MM.1S (cell line): Measurements from ENCODE around the gene ELN.

Experiments
- DNase-seq: peaks from one replicate; pipeline ENCODE4 v3.0.0-alpha.2; 2015
- H2AFZ ChIP-seq: fragments of 300-600 bp; sonication (generic); 2 replicates; pipeline ENCODE4 v1.6.0; 2016; ENCODE audit warnings: antibody characterized with exemption, low read length
- H3F3A ChIP-seq: fragments of 300-600 bp; sonication (generic); 2 replicates; pipeline ENCODE4 v1.6.1; 2016; ENCODE audit warnings: mild to moderate bottlenecking, antibody characterized with exemption, low read length, moderate library complexity, mixed read lengths; ENCODE audit not compliant: insufficient read depth
- H3K27ac ChIP-seq: fragments of 300-600 bp; sonication (generic); 2 replicates; pipeline ENCODE4 v1.5.1; 2016; ENCODE audit warnings: mild to moderate bottlenecking, low read length
- H3K27me3 ChIP-seq: fragments of 300-600 bp; sonication (generic); replicated peaks from 2 replicates; pipeline ENCODE4 v1.6.0; 2016; ENCODE audit warnings: low read length; ENCODE audit not compliant: insufficient read depth
- H3K36me3 ChIP-seq: fragments of 300-600 bp; sonication (generic); replicated peaks from 2 replicates; pipeline ENCODE4 v1.6.1; 2016; ENCODE audit warnings: mild to moderate bottlenecking, low read length, mixed read lengths; ENCODE audit not compliant: insufficient read depth
- H3K4me1 ChIP-seq: fragments of 300-600 bp; sonication (generic); 2 replicates; pipeline ENCODE4 v1.6.1; 2016; ENCODE audit warnings: low read length, mixed read lengths
- H3K4me2 ChIP-seq: fragments of 300-600 bp; sonication (generic); 2 replicates; pipeline ENCODE4 v1.6.0; 2016; ENCODE audit warnings: low read depth, low read length
- H3K4me3 ChIP-seq: fragments of 300-600 bp; sonication (generic); 2 replicates; pipeline ENCODE4 v1.5.1; 2016; ENCODE audit warnings: low read length, mixed read lengths
- H3K79me2 ChIP-seq: fragments of 300-600 bp; sonication (generic); 2 replicates; pipeline ENCODE4 v1.6.1; 2016; ENCODE audit warnings: mixed run types, low read length, mixed read lengths
- H3K9ac ChIP-seq: fragments of 300-600 bp; sonication (generic); 2 replicates; pipeline ENCODE4 v1.6.1; 2016; ENCODE audit warnings: low read length, mixed read lengths
- H3K9me2 ChIP-seq: fragments of 300-600 bp; sonication (generic); replicated peaks from 2 replicates; pipeline ENCODE4 v1.6.1; 2016; ENCODE audit warnings: mild to moderate bottlenecking, low read length, mixed read lengths; ENCODE audit not compliant: insufficient read depth
- H3K9me3 ChIP-seq: fragments of 300-600 bp; sonication (generic); replicated peaks from 2 replicates; pipeline ENCODE4 v1.6.1; 2016; ENCODE audit warnings: mild to moderate bottlenecking, low read length, mixed read lengths; ENCODE audit not compliant: insufficient read depth
- H4K20me1 ChIP-seq: fragments of 300-600 bp; sonication (generic); 2 replicates; pipeline ENCODE4 v1.6.1; 2016; ENCODE audit warnings: mild to moderate bottlenecking, low read length, moderate library complexity, mixed read lengths; ENCODE audit not compliant: insufficient read depth
- CTCF ChIP-seq: fragments of 300-600 bp; sonication (generic); IDR thresholded peaks from 2 replicates; pipeline ENCODE4 v1.5.1; 2016; ENCODE audit warnings: antibody characterized with exemption, low read length, mixed read lengths
- EZH2 ChIP-seq: fragments of 300-600 bp; sonication (generic); optimal IDR thresholded peaks from 2 replicates; pipeline ENCODE3; 2017; ENCODE audit warnings: low read depth, mild to moderate bottlenecking, antibody characterized with exemption, low read length, mixed read lengths
- EZH2phosphoT487 ChIP-seq: fragments of 300-600 bp; sonication (generic); IDR thresholded peaks from 2 replicates; pipeline ENCODE4 v1.6.1; 2018; ENCODE audit warnings: antibody characterized with exemption, low read length

ELN gene

GRCh38 chr7:74025730-74026129 lies 2.2 kb upstream of the ELN start:
- H3K4me1 ChIP-seq: no peaks in the 10 kb centered on the region
- no peak overlapping the region for H3K4me2 ChIP-seq
- no peak overlapping the region for H3K9ac ChIP-seq
- H3K4me3 ChIP-seq: no peak overlapping the region
- no peaks in the 10 kb centered on the region for H3K79me2 ChIP-seq
- no peak overlapping the region for H3K27ac ChIP-seq
- no peak overlapping the region for H2AFZ ChIP-seq
- no peaks in the 10 kb centered on the region for H4K20me1 ChIP-seq
- H3F3A ChIP-seq: no peaks in the 10 kb centered on the region
- H3K36me3 ChIP-seq: no peaks in the 10 kb centered on the region
- no peak for TF ChIP-seq EZH2phosphoT487
- no peak for TF ChIP-seq CTCF
- TF ChIP-seq EZH2: no peak
- no peaks in the 10 kb centered on the region for H3K9me3 ChIP-seq
- no peaks in the 10 kb centered on the region for H3K9me2 ChIP-seq
- H3K27me3 ChIP-seq: peaks cover 91% of the 10 kb centered on the region
- DNase-seq: no peak

GRCh38 chr7:74026406-74026902 lies 1.5 kb upstream of the ELN start:
- Histone ChIP-seq H3K9me3 (no peaks in the 10 kb centered on the region), H3K4me1 (no peaks in the 10 kb centered on the region), H3K9me2 (no peaks in the 10 kb centered on the region), H3K79me2 (no peaks in the 10 kb centered on the region), H3K4me3 (no peak overlapping the region), H3K27me3 (peaks cover 91% of the 10 kb centered on the region), H3K27ac (no peak overlapping the region), H2AFZ (no peak overlapping the region), H3K9ac (no peak overlapping the region), H3F3A (no peaks in the 10 kb centered on the region), H3K36me3 (no peaks in the 10 kb centered on the region), H4K20me1 (no peaks in the 10 kb centered on the region), H3K4me2 (no peak overlapping the region; the same call in 1 of the 2 replicates)
- TF ChIP-seq EZH2phosphoT487 (no peak), CTCF (no peak), EZH2 (no peak)
- no peak for DNase-seq

- Histone ChIP-seq H3K4me1 (no peaks in the 10 kb centered on the region), H3K27me3 (peaks cover 85% of the 10 kb centered on the region), H3K79me2 (no peaks in the 10 kb centered on the region), H2AFZ (no peak overlapping the region), H3K9ac (no peak overlapping the region), H3K9me3 (no peaks in the 10 kb centered on the region), H3K9me2 (no peaks in the 10 kb centered on the region), H4K20me1 (no peaks in the 10 kb centered on the region), H3F3A (no peaks in the 10 kb centered on the region), H3K4me2 (no peak overlapping the region; the same call in 1 of the 2 replicates), H3K36me3 (no peaks in the 10 kb centered on the region), H3K4me3 (no peak overlapping the region), H3K27ac (no peak overlapping the region)
- TF ChIP-seq EZH2phosphoT487: no peak
- TF ChIP-seq CTCF: peak; percentile 96
- peak; percentile 28 for DNase-seq
Measured at GRCh38 chr7:74026903-74027682, 880 bp upstream of the ELN start.
